Suprapubic skin (tissue), 4 donors: Measurements from ENCODE around the gene KIR2DL1.
"Not testable (repeated sequence)": the region's sequence is repeated elsewhere in the genome, so short reads cannot be mapped to it uniquely, and the experiment has no call there.

ENCODE experiments used
- EP300 ChIP-seq: sonication (generic); formaldehyde crosslinking; IDR thresholded peaks from one replicate; pipeline ENCODE4 v1.6.1; 2017; ENCODE audit warnings: antibody characterized with exemption
- POLR2A ChIP-seq, 2 donors: fragments of 450-650 bp; IDR thresholded peaks; one replicate each; pipeline ENCODE4 v1.6.1; 2017; ENCODE audit warnings: antibody characterized with exemption in 2 of 2, mild to moderate bottlenecking in 2 of 2, moderate library complexity in 2 of 2
- POLR2AphosphoS5 ChIP-seq, 3 donors: sonication (generic); formaldehyde crosslinking; IDR thresholded peaks; one replicate each; pipeline ENCODE4 v1.6.1; 2017; ENCODE audit warnings: antibody characterized with exemption in 3 of 3
- TF ChIP-seq, protein P1 (sequence below), 2 donors: fragments of 200-600 bp in 1 of 2; fragments of 450-650 bp in 1 of 2; sonication (generic) in 1 of 2; IDR thresholded peaks; one replicate each; pipeline ENCODE4 v1.5.1; 2016 to 2019; ENCODE audit warnings: antibody characterized with exemption in 2 of 2, mild to moderate bottlenecking in 1 of 2, moderate library complexity in 1 of 2

DNA sequence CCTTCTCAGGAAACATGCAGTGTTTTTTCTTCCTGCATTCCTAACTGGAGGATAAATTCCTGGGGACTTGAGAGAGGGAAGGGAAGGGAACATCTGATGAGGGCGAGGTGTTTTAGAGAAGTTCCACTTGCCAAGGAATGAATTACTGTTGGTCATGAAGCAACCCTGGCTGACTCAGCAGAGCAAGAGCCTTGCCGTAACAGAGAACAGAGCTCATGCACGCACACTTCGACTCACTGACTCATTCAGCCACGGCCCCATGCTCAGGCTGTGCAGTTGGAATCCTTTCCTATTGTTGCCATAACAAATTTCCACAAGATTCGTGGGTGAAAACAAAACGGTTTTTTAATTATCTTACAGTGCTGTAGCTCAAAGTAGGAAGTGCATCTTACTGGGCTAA, 55.7 kb downstream of the KIR2DL1 start:
- not testable (repeated sequence) for TF ChIP-seq POLR2A (IDR thresholded peaks at IDR 0.05); EP300; POLR2AphosphoS5 (IDR thresholded peaks at IDR 0.05)
- TF ChIP-seq, protein P1, sequence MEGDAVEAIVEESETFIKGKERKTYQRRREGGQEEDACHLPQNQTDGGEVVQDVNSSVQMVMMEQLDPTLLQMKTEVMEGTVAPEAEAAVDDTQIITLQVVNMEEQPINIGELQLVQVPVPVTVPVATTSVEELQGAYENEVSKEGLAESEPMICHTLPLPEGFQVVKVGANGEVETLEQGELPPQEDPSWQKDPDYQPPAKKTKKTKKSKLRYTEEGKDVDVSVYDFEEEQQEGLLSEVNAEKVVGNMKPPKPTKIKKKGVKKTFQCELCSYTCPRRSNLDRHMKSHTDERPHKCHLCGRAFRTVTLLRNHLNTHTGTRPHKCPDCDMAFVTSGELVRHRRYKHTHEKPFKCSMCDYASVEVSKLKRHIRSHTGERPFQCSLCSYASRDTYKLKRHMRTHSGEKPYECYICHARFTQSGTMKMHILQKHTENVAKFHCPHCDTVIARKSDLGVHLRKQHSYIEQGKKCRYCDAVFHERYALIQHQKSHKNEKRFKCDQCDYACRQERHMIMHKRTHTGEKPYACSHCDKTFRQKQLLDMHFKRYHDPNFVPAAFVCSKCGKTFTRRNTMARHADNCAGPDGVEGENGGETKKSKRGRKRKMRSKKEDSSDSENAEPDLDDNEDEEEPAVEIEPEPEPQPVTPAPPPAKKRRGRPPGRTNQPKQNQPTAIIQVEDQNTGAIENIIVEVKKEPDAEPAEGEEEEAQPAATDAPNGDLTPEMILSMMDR (IDR thresholded peaks at IDR 0.05): not testable (repeated sequence)
